ENCODE results near the gene MYBPC2.

- TF ChIP-seq CTCF (conservative IDR thresholded peaks at IDR 0.05 in 1 of 2, IDR thresholded peaks at IDR 0.05 in 1 of 2; ENCODE audit: extremely low read depth in 1 of 2, insufficient read depth in 1 of 2, low read depth in 1 of 2, low read length in 2 of 2) (no peak), EZH2 (IDR thresholded peaks at IDR 0.05; ENCODE audit: borderline replicate concordance, low read length) (no peak)
These were observed 36.1 kb downstream of the MYBPC2 start for GRCh38 chr19:50468818-50469217.
